HepG2 (cell line): ENCODE results near the gene PCDHB3. TPM values are rescaled to one million over a fixed set of nuclear protein-coding genes. Genes with fewer than 3 reads are reported as not detected.

Source experiments
- ATAC-seq: fragments of 200-7000 bp; cut with Tn5 transposase; 3 replicates; pipeline ENCODE4 v1.9.1; 2020; ENCODE audit warnings: mild to moderate bottlenecking, moderate library complexity
- BruUV-seq: library from RNA; stranded (reverse); fragments of 400-500 nt; replicated peaks from 2 replicates; lab custom pipeline; 2021; lab: Mats Ljungman, UMichigan
- CTCF ChIA-PET: fragments of 300-600 bp; formaldehyde crosslinking; extraction: SDS; loops from one replicate; lab custom pipeline; 2021; ENCODE audit warnings: low total read pairs, inconsistent platforms, low intra/inter-chr PET ratio; lab: Yijun Ruan, JAX
- POLR2A ChIA-PET: fragments of 350-600 bp; sonication (Branson Sonifier 250); formaldehyde crosslinking; loops from one replicate; lab custom pipeline; 2020; ENCODE audit warnings: antibody characterized with exemption, inconsistent platforms; lab: Yijun Ruan, JAX
- DNase-seq: peaks from one replicate; pipeline ENCODE4 v3.0.0-alpha.2; 2015; ENCODE audit warnings: low spot score
- FAIRE-seq: peaks from 3 replicates; lab custom pipeline; 2011; peaks lifted over from hg19 to GRCh38; lab: Jason Lieb, UNC
- H2AFZ ChIP-seq: one replicate; pipeline ENCODE4 v1.6.1; 2011; ENCODE audit warnings: low read length, inconsistent platforms
- H3K27ac ChIP-seq: fragments of 300-600 bp; 3 replicates; pipeline ENCODE4 v1.8.0; 2011; ENCODE audit warnings: mixed run types, mild to moderate bottlenecking, mixed read lengths, low read length, inconsistent platforms; ENCODE audit not compliant: insufficient read depth; ENCODE audit errors: extremely low read length
- H3K27me3 ChIP-seq, 2 experiments: fragments of 200-600 bp in 1 of 2; 2 replicates in 1 of 2; 3 replicates in 1 of 2; pipeline versions ENCODE4 v1.6.0 to v1.8.0; 2011; ENCODE audit warnings: low read length in 2 of 2, mild to moderate bottlenecking in 2 of 2, moderate library complexity in 2 of 2, inconsistent platforms in 1 of 2; ENCODE audit not compliant: insufficient read depth in 2 of 2, control insufficient read depth in 1 of 2
- H3K36me3 ChIP-seq, 2 experiments: fragments of 200-600 bp in 1 of 2; replicated peaks in 1 of 2; 2 replicates in 1 of 2; 3 replicates in 1 of 2; pipeline versions ENCODE4 v1.5.1 to v1.8.0; 2011; ENCODE audit warnings: low read length in 2 of 2, inconsistent platforms in 1 of 2; ENCODE audit not compliant: insufficient read depth in 2 of 2, control insufficient read depth in 1 of 2
- H3K4me1 ChIP-seq: 2 replicates; pipeline ENCODE4 v1.5.1; 2012; ENCODE audit warnings: low read length, inconsistent platforms; ENCODE audit not compliant: insufficient read depth
- H3K4me2 ChIP-seq: 2 replicates; pipeline ENCODE4 v1.6.0; 2011; ENCODE audit warnings: low read depth, low read length, inconsistent platforms
- H3K4me3 ChIP-seq, 3 experiments: fragments of 200-600 bp in 1 of 3; sonication (generic), shearing (Covaris generic) in 1 of 3; replicated peaks in 1 of 3; 2 replicates each; pipeline ENCODE4 v1.5.1; 2011 to 2016; ENCODE audit warnings: low read length in 3 of 3, inconsistent platforms in 2 of 3, low read depth in 2 of 3, mild to moderate bottlenecking in 2 of 3, control low read depth in 1 of 3, mixed read lengths in 1 of 3; ENCODE audit not compliant: insufficient read depth in 1 of 3
- H3K79me2 ChIP-seq: one replicate; pipeline ENCODE4 v1.6.1; 2011; ENCODE audit warnings: low read length, inconsistent platforms; ENCODE audit not compliant: insufficient read depth
- H3K9ac ChIP-seq: 2 replicates; pipeline ENCODE4 v1.6.0; 2011; ENCODE audit warnings: mild to moderate bottlenecking, low read depth, low read length, inconsistent platforms; ENCODE audit not compliant: insufficient read depth
- H3K9me3 ChIP-seq: 2 replicates; pipeline ENCODE4 v1.5.1; 2012; ENCODE audit warnings: mild to moderate bottlenecking, low read length
- H4K20me1 ChIP-seq: 2 replicates; pipeline ENCODE4 v1.6.0; 2011; ENCODE audit warnings: inconsistent platforms, mild to moderate bottlenecking, low read length, moderate library complexity; ENCODE audit not compliant: insufficient read depth
- ATM ChIP-seq: fragments of 450-650 bp; IDR thresholded peaks from 2 replicates; pipeline ENCODE4 v1.7.1; 2017; ENCODE audit warnings: mild to moderate bottlenecking, borderline replicate concordance
- HOXD1 ChIP-seq: sonication (generic); formaldehyde crosslinking; IDR thresholded peaks from 2 replicates; pipeline ENCODE4 v1.5.0; 2020; ENCODE audit warnings: missing genetic modification reagents
- NFE2L2 ChIP-seq: fragments of 150-350 bp; IDR thresholded peaks from 2 replicates; pipeline ENCODE4 v1.6.1; 2014; ENCODE audit warnings: low read length
- NKX3-1 ChIP-seq: sonication (generic); formaldehyde crosslinking; IDR thresholded peaks from 2 replicates; pipeline ENCODE4 v1.5.0; 2020; ENCODE audit warnings: missing genetic modification reagents
- ZBTB21 ChIP-seq: sonication (generic); formaldehyde crosslinking; IDR thresholded peaks from 2 replicates; pipeline ENCODE4 v1.4.0; 2020; ENCODE audit warnings: missing genetic modification reagents
- ZFP36 ChIP-seq: fragments of 150-350 bp; IDR thresholded peaks from 2 replicates; pipeline ENCODE4 v1.6.1; 2018; ENCODE audit warnings: borderline replicate concordance, low read length, low read depth; ENCODE audit not compliant: partially characterized antibody
- ZNF776 ChIP-seq: sonication (generic); formaldehyde crosslinking; IDR thresholded peaks from 2 replicates; pipeline ENCODE4 v1.4.0; 2020; ENCODE audit warnings: mild to moderate bottlenecking, missing genetic modification reagents
- WGBS: methylation state at CpG from one replicate; pipeline ENCODE4 v1.1.6; 2017; ENCODE audit warnings: low lambda C conversion rate; 5-methylcytosine and 5-hydroxymethylcytosine counted together
- in situ Hi-C: cut with HindIII; loops from 2 replicates; pipeline ENCODE4 v1.10.0; 2017; ENCODE audit warnings: low pct_unique_long_range_greater_than_20kb; ENCODE audit not compliant: extremely low pct_ligation_motif_present
- intact Hi-C: fragments of 100-400 bp; cut with micrococcal nuclease; formaldehyde crosslinking; loops from one replicate; pipeline ENCODE4 v1.10.0; 2022; ENCODE audit not compliant: unreplicated experiment
- polyA plus RNA-seq, 8 experiments: library from polyadenylated mRNA; depleted of rRNA in 3 of 8; stranded (reverse) in 7 of 8; unstranded in 1 of 8; fragments of >200 nt; fragmentation: Illumina TruSeq in 4 of 8; extraction: Trizol in 4 of 8; gene quantifications; 2 replicates each; pipeline versions ENCODE4 v1.2.1 to v1.2.3, GENCODE V29; 2011 to 2016; ENCODE audit warnings: low read depth in 4 of 8, missing spikeins in 1 of 8, mixed read lengths in 1 of 8; ENCODE audit not compliant: insufficient read depth in 1 of 8
- total RNA-seq, 5 experiments: library from RNA; depleted of rRNA; stranded (reverse); fragments of >200 nt; fragmentation: Illumina TruSeq; extraction: Trizol; gene quantifications; 2 replicates each; pipeline ENCODE4 v1.2.3, GENCODE V29; 2016; ENCODE audit warnings: low read depth in 1 of 5

Gene PCDHB3
- total and polyA plus RNA-seq, 2 of the 13 experiments (the other 11 are each of a cell fraction or from before 2014, with no cell fraction given) = 0.25 to 0.29 TPM

GRCh38 chr5:141105350-141105749, 5.1 kb downstream of the PCDHB3 start:
- Histone ChIP-seq H3K9ac (no peak overlapping the region), H2AFZ (no peak overlapping the region), H3K79me2 (no peaks in the 10 kb centered on the region), H3K4me2 (no peak overlapping the region), H3K27ac (no peak overlapping the region), H3K36me3 (no peaks in the 10 kb centered on the region)
- intact Hi-C loops = no loop called here
- ATAC-seq (no peak), FAIRE-seq (no peak)
- TF ChIP-seq HOXD1 (CRISPR knock-in tag) = no peak
- peak; percentile 83 for TF ChIP-seq NFE2L2
- TF ChIP-seq ZNF776 (CRISPR knock-in tag) = no peak
- TF ChIP-seq, all 625 proteins: peak for 1
- Histone ChIP-seq H3K4me3 (no peak overlapping the region), H3K9me3 (no peaks in the 10 kb centered on the region), H4K20me1 (no peaks in the 10 kb centered on the region), H3K27me3 (no peaks in the 10 kb centered on the region), H3K4me1 (no peaks in the 10 kb centered on the region; the same call in 1 of the 2 replicates)
- 67% methylated on average over 2 of the region's 2 CpGs for WGBS
- no TSS peak for BruUV-seq
- in situ Hi-C loops = no loop called here
- ChIA-PET POLR2A (no interaction called here), CTCF (no interaction called here)
- DNase-seq = no peak

- in situ Hi-C loops = no loop called here
Observed at GRCh38 chr5:141119250-141119649, 19.0 kb downstream of the PCDHB3 start.

More at GRCh38 chr5:141119250-141119649, 19.0 kb downstream of the PCDHB3 start:
- FAIRE-seq (no peak), ATAC-seq (no peak), DNase-seq (no peak)
- Histone ChIP-seq H3K9ac (no peak overlapping the region), H3K9me3 (no peaks in the 10 kb centered on the region), H3K27me3 (no peaks in the 10 kb centered on the region; a peak in 1 of 5 replicates), H2AFZ (no peak overlapping the region), H3K4me1 (no peaks in the 10 kb centered on the region), H3K36me3 (no peaks in the 10 kb centered on the region), H3K27ac (no peak overlapping the region), H3K79me2 (no peaks in the 10 kb centered on the region), H4K20me1 (no peaks in the 10 kb centered on the region), H3K4me3 (no peak overlapping the region), H3K4me2 (no peak overlapping the region)
- WGBS = 4% methylated on average over 2 of the region's 2 CpGs
- intact Hi-C loops = no loop called here
- TF ChIP-seq ZFP36 = no peak
- TF ChIP-seq NKX3-1 (CRISPR knock-in tag) = no peak
- no peak for TF ChIP-seq ZBTB21
- no peak for TF ChIP-seq ATM
- BruUV-seq = no TSS peak
- ChIA-PET CTCF (no interaction called here), POLR2A (no interaction called here)
